ENCODE data around the gene STUB1.

STUB1 gene

DNA sequence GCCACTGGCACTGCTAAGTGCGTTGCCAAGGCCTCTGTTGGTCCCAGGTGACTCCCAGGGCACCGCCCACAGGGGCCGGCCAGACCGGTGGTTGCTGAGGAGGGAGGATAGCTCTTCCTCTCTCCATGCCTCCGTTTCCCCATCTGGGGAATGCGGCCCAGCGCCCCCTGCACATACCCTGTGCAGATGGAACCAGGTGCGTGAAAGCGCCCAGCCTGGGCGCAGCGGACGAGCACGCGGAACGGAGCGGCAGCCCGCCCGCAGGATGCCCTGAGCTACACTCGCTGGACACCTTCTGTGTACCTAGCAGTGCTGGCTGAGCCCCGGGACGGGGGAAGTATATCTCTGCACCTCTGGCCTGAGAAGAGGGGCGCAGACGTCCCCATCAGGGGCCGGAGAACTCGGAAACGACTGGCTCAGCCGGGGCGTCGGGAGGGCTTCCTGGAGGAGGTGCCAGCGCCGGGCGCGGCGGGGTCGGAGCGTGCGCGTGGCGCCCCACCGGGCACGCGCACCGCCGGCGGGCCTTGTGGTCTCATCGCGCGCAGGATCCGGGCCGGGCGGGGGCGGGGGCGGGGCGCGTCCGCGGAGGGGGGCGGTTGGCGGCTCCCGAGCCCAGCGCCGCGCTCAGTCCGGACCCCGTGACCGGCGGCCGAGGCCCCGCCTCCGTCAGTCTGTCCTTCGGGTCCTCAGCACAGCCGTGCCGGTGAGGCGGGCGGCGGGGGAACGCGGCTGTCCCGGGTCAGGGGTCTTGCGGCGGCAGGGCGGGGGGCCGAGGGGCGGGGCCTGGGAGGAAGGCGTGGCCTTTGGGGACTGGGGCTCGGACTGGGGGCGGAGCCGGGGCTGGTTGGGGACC, 46.5 kb downstream of the STUB1 start, which contains the start of the genes CCDC78 and HAGHL:
Gene CCDC78, minus strand, starts transcription at position 6 of the 853 bp plus-strand sequence. CDS start 76 bp downstream, outside the sequence.
Gene HAGHL, plus strand, starts transcription at position 669 of the 853 bp plus-strand sequence. CDS start 404 bp downstream, outside the sequence.
- no peaks in the 10 kb centered on the region for H3K9me3 ChIP-seq (replicated peaks in 1 of 11)
- H3K27me3 ChIP-seq: peaks cover 0 to 42% (median 0%) of the 10 kb centered on the region in 11 experiments; a peak in 7 of 22 replicates
- peaks cover 42 to 82% (median 77%) of the 10 kb centered on the region in 11 experiments; a peak in 21 of 22 replicates for H4K20me1 ChIP-seq
- H3K4me3 ChIP-seq: peak within 1 kb of the TSS; percentile 67 to 78 (median 73)
- no peak for TF ChIP-seq Cebpa-rat (IDR thresholded peaks at IDR 0.05)
- H3K4me2 ChIP-seq: peak within 1 kb of the TSS; percentile 96 to 100 (median 100)
- peaks cover 16 to 27% (median 23%) of the 10 kb centered on the region in 11 experiments; a peak in 20 of 22 replicates for H3K36me3 ChIP-seq
- H3K9ac ChIP-seq: peak within 1 kb of the TSS; percentile 73 to 84 (median 82)
- H3K4me1 ChIP-seq: peaks cover 26 to 80% (median 75%) of the 10 kb centered on the region in 10 experiments
- H3K27ac ChIP-seq: peak within 1 kb of the TSS; percentile 58 to 83 (median 74); a peak in 21 of 22 replicates

- Histone ChIP-seq H3K9ac (peak overlapping the region; percentile 73 to 84 (median 82)), H3K4me3 (peak overlapping the region; percentile 67 to 78 (median 73)), H3K27ac (peak overlapping the region; percentile 58 to 83 (median 74); a peak in 21 of 22 replicates), H3K4me1 (peaks cover 20 to 80% (median 74%) of the 10 kb centered on the region in 10 experiments), H3K4me2 (peak overlapping the region; percentile 96 to 100 (median 100)), H3K27me3 (peaks cover 0 to 42% (median 0%) of the 10 kb centered on the region in 11 experiments; a peak in 7 of 22 replicates), H3K9me3 (replicated peaks in 1 of 11) (no peaks in the 10 kb centered on the region), H3K36me3 (peaks cover 22 to 35% (median 30%) of the 10 kb centered on the region in 11 experiments; a peak in 21 of 22 replicates), H4K20me1 (peaks cover 36 to 81% (median 69%) of the 10 kb centered on the region in 11 experiments; a peak in 21 of 22 replicates)
- TF ChIP-seq Cebpa-rat (IDR thresholded peaks at IDR 0.05): no peak
Observed at GRCh38 chr16:727291-727977, 47.2 kb downstream of the STUB1 start.

- peaks cover 11 to 80% (median 67%) of the 10 kb centered on the region in 10 experiments; a peak in 19 of 20 replicates for H3K4me1 ChIP-seq
- peak overlapping the region; percentile 96 to 100 (median 100) for H3K4me2 ChIP-seq
- H3K4me3 ChIP-seq: peak overlapping the region; percentile 67 to 78 (median 73); a peak in 19 of 20 replicates
- no peak for TF ChIP-seq Cebpa-rat (IDR thresholded peaks at IDR 0.05)
- H3K36me3 ChIP-seq: peaks cover 31 to 44% (median 39%) of the 10 kb centered on the region in 11 experiments
- H4K20me1 ChIP-seq: peaks cover 28 to 80% (median 66%) of the 10 kb centered on the region in 11 experiments; a peak in 21 of 22 replicates
- H3K9me3 ChIP-seq (replicated peaks in 1 of 11): no peaks in the 10 kb centered on the region
- peaks cover 0 to 34% (median 0%) of the 10 kb centered on the region in 11 experiments; a peak in 7 of 22 replicates for H3K27me3 ChIP-seq
- H3K9ac ChIP-seq: peak overlapping the region in 10 of 11 experiments; percentile 42 to 84 (median 80); a peak in 15 of 22 replicates
- H3K27ac ChIP-seq: peak overlapping the region in 3 of 11 experiments; percentile 77 to 83 (median 80); a peak in 6 of 22 replicates
Observed at GRCh38 chr16:728131-728889, 48.1 kb downstream of the STUB1 start.

- H4K20me1 ChIP-seq: peaks cover 20 to 80% (median 66%) of the 10 kb centered on the region in 11 experiments; a peak in 21 of 22 replicates
- no peaks in the 10 kb centered on the region for H3K9me3 ChIP-seq (replicated peaks in 1 of 11)
- peaks cover 0 to 26% (median 0%) of the 10 kb centered on the region in 11 experiments; a peak in 7 of 22 replicates for H3K27me3 ChIP-seq
- H3K4me1 ChIP-seq: peaks cover 8 to 80% (median 63%) of the 10 kb centered on the region in 10 experiments; a peak in 18 of 20 replicates
- H3K4me2 ChIP-seq: peak overlapping the region; percentile 96 to 100 (median 100); a peak in 21 of 22 replicates
- no peak for TF ChIP-seq Cebpa-rat (IDR thresholded peaks at IDR 0.05)
- peaks cover 39 to 52% (median 47%) of the 10 kb centered on the region in 11 experiments for H3K36me3 ChIP-seq
- H3K4me3 ChIP-seq: peak overlapping the region in 4 of 10 experiments; percentile 74 to 78 (median 74); a peak in 7 of 20 replicates
- no peak overlapping the region for H3K9ac ChIP-seq
- no peak overlapping the region for H3K27ac ChIP-seq
Observed at GRCh38 chr16:728890-729744, 48.9 kb downstream of the STUB1 start.

DNA sequence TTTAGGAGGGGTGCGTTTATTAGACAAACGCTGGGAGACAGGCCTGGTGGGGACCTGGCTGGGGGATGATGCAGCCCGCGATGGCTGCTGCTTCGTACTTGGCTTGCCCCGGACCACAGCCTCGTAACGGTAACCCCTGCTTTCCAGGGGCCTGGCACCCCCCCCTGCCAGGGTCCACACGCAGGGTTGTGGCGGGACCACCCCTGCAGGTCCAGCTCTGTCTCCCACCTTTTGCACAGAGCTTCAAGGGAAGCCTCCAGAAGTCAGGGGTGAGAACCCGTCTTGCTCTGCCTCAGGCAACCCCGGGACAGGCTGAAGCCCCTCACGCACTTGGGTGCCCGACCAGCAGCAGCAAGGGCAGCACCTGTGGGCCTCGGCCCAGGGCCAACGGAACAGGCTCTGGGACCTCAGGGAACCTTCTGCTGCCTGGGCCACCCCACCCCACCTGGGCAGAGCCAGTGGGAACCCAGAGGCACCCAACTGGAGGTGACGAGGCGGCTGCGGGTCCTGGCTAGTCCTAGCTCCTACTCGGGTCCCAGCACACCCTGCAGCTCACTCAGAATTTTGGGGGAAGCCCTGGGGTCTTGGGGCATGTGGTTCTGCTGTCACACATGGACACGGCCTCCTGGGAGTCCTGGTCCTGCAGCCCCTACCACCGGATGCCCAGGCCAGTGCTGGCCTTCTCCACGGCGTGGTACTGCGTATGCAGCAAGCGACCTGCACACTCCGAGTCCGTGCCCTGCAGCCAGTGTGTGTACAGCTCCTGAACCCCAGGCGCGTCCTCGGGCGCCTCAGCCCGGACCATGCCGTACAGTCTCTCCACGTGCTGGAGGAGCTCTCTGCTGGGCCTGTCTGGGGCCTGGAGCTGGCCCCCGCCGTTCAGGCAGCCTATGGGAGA, 49.8 kb downstream of the STUB1 start:
- H3K4me1 ChIP-seq: peaks cover 8 to 80% (median 62%) of the 10 kb centered on the region in 10 experiments; a peak in 18 of 20 replicates

More for the DNA sequence above, 49.8 kb downstream of the STUB1 start:
- H3K27me3 ChIP-seq: peaks cover 0 to 17% (median 0%) of the 10 kb centered on the region in 11 experiments; a peak in 7 of 22 replicates
- no peak for TF ChIP-seq Cebpa-rat (IDR thresholded peaks at IDR 0.05)
- peaks cover 13 to 80% (median 64%) of the 10 kb centered on the region in 11 experiments; a peak in 21 of 22 replicates for H4K20me1 ChIP-seq
- H3K27ac ChIP-seq: no peak overlapping the region
- no peaks in the 10 kb centered on the region for H3K9me3 ChIP-seq (replicated peaks in 1 of 11)
- 0 out of 22 replicates have a peak overlapping the region, but pooled peaks of 1 of the 11 experiments have one; percentile 13 for H3K4me2 ChIP-seq
- peaks cover 48 to 61% (median 56%) of the 10 kb centered on the region in 11 experiments for H3K36me3 ChIP-seq
- no peak overlapping the region for H3K4me3 ChIP-seq
- no peak overlapping the region for H3K9ac ChIP-seq

All from BLaER1 treated with 17β-estradiol and CSF1 and Interleukin-3, amounts not matched to agents 10 nM and 100 nM (cell line).